A549 (cell line): Measurements from ENCODE around the gene TTYH3.

ENCODE experiments used
- CTCF ChIP-seq: fragments of >200 bp; sonication (Bioruptor Twin); formaldehyde crosslinking; IDR thresholded peaks from 3 replicates; pipeline ENCODE4 v1.5.1; 2016
- EP300 ChIP-seq, 2 experiments: fragments of >200 bp; sonication (Bioruptor Twin); formaldehyde crosslinking; IDR thresholded peaks; 2 replicates in 1 of 2; 3 replicates in 1 of 2; pipeline ENCODE4 v1.6.1; 2016 to 2017
- FOSL2 ChIP-seq, 2 experiments: fragments of 450-650 bp in 1 of 2; fragments of >200 bp in 1 of 2; sonication (Bioruptor Twin) in 1 of 2; formaldehyde crosslinking; IDR thresholded peaks; 2 replicates each; pipeline versions ENCODE4 v1.5.0 to v1.6.1; 2016 to 2020; ENCODE audit warnings: mild to moderate bottlenecking in 1 of 2, moderate library complexity in 1 of 2
- MAFK ChIP-seq: fragments of 450-650 bp; IDR thresholded peaks from 2 replicates; pipeline ENCODE4 v1.6.1; 2014; ENCODE audit not compliant: partially characterized antibody
- MAX ChIP-seq: IDR thresholded peaks from 2 replicates; pipeline ENCODE4 v1.6.1; 2012
- POLR2A ChIP-seq: IDR thresholded peaks from 2 replicates; pipeline ENCODE4 v1.6.1; 2012; ENCODE audit warnings: mild to moderate bottlenecking, low read length
- SMC3 ChIP-seq: fragments of >200 bp; sonication (Bioruptor Twin); formaldehyde crosslinking; IDR thresholded peaks from 3 replicates; pipeline ENCODE4 v1.6.1; 2018; ENCODE audit warnings: inconsistent platforms

- TF ChIP-seq CTCF: no peak
- TF ChIP-seq MAFK: no peak
- TF ChIP-seq EP300 (IDR thresholded peaks at IDR 0.05): no peak
- TF ChIP-seq SMC3: no peak
- TF ChIP-seq MAX: no peak
- no peak for TF ChIP-seq FOSL2 (IDR thresholded peaks at IDR 0.05)
- no peak for TF ChIP-seq FOSL2 (CRISPR knock-in tag; IDR thresholded peaks at IDR 0.05)
- no peak for TF ChIP-seq POLR2A
Measured at GRCh38 chr7:2628891-2629290, 2.9 kb upstream of the TTYH3 start.
